ENCODE measurements around the gene MBTPS1. TPM values are rescaled to one million over a fixed set of nuclear protein-coding genes. Genes with fewer than 3 reads are reported as not detected.

Gene MBTPS1
- total and polyA plus RNA-seq, 9 donors: 73.8 to 122 (median 90.3) TPM

DNA sequence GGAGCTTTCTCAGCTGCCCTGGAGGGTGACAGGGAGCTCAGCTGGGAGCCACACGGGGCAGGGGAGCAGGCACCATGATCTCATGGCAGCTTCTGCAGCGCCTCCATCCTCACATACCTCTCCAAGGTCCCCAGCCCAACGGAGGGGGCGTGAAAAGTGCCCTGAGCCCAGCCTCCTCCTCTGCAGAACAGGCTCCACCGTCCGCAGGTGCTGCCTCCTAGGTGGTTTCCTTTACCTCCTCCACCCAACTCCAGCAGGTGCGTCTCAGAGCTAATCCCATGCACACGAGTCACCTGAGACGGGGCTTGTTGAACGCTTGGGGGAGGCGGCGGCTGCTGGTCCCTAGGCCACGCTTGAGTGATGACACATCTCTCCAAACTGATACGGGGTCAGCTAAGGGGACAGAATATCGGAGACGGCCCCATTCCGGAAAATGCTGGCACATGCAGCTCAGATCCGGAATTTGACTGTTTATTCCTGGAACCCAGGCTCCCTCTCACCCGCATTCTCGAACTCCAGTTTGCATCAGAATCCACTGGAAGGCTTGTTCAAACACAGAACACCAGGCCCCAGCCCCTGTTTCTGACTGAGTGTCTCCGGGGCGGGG lies 73.8 kb downstream of the MBTPS1 start:
- no peaks in the 10 kb centered on the region for H3K9me3 ChIP-seq

DNA sequence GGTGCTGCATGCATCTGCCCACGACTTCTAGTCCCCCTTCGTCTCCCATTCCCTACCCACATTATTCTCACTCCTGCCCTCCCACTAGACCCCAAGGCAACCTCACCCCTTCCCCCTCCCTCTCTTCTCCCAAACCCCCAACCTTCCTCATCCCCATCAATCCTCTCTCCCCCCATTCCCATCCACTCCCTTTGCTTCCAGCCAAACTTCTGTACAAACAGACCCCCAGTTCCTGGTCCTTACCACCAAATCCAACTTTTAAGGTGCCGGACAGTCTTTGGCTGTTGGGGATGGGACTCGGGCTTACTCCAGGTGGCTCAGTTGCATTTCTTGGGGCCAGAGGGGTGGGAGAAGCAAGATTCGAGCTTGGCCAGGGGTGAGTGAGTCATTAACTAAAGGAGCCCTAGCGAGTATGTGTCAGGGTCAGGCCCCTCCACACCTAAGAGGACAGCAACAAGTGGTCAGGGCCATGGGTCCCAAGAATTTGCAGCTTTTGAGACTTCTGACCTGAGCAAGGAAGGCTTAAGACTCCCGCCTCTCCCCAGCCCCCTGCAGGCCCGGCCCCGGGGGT lies 74.3 kb downstream of the MBTPS1 start, which contains the start of gene SLC38A8:
Gene SLC38A8 (minus strand): TSS at position 488 of the 571 bp plus-strand sequence. CDS start 638 bp downstream, outside the sequence.
- no peak for DNase-seq
- Histone ChIP-seq H3K9me3 (no peaks in the 10 kb centered on the region), H3K4me3 (no peak within 1 kb of the TSS), H3K4me1 (ENCODE audit: insufficient read depth) (no peaks in the 10 kb centered on the region), H3K27me3 (no peaks in the 10 kb centered on the region), H3K36me3 (no peaks in the 10 kb centered on the region), H3K27ac (no peak within 1 kb of the TSS)
- TF ChIP-seq CTCF (IDR thresholded peaks at IDR 0.05) (no peak), EP300 (IDR thresholded peaks at IDR 0.05) (no peak), POLR2A (IDR thresholded peaks at IDR 0.05) (no peak)
- 66 to 68% (median 67%) methylated on average over 9 of the region's 9 CpGs for WGBS, 3 donors
- intact Hi-C loops (cut with DNase I): no loop called here

More for the DNA sequence above, 73.8 kb downstream of the MBTPS1 start:
- DNase-seq: no peak
- TF ChIP-seq EP300 (IDR thresholded peaks at IDR 0.05) (no peak), CTCF (IDR thresholded peaks at IDR 0.05) (no peak), POLR2A (IDR thresholded peaks at IDR 0.05) (no peak)
- WGBS, 3 donors: 68 to 72% (median 71%) methylated on average over 21 to 22 of the region's 22 CpGs
- H3K4me1 ChIP-seq (ENCODE audit: insufficient read depth): no peaks in the 10 kb centered on the region
- no peak overlapping the region for H3K27ac ChIP-seq
- no peaks in the 10 kb centered on the region for H3K27me3 ChIP-seq
- intact Hi-C loops (cut with DNase I): no loop called here
- H3K36me3 ChIP-seq: no peaks in the 10 kb centered on the region
- H3K4me3 ChIP-seq: no peak overlapping the region

DNA sequence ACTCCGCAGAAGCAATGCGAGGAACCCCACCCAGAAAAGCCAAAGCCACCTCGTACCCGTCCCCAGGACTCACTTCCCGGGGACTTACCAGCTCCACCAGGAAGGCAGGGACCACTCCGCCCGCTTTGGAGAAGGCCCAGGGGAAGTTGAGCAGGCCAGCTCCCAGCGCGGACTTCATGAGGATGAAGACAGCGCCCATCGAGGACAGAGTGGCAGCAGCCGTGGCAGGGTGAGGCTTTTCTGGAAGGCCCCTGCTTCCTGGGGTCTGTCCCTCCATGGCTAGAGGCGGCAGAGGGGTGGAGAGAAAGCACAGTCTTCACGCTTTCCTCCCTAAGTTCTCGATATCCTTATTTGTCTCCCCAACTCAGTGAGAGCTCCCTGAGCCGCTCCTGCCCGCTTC lies 74.9 kb downstream of the MBTPS1 start:
- no peak for DNase-seq
- Histone ChIP-seq H3K27me3 (no peaks in the 10 kb centered on the region), H3K4me3 (no peak overlapping the region), H3K4me1 (ENCODE audit: insufficient read depth) (no peaks in the 10 kb centered on the region), H3K36me3 (no peaks in the 10 kb centered on the region), H3K9me3 (no peaks in the 10 kb centered on the region), H3K27ac (no peak overlapping the region)
- intact Hi-C loops (cut with DNase I): no loop called here
- TF ChIP-seq POLR2A (IDR thresholded peaks at IDR 0.05) (no peak), EP300 (IDR thresholded peaks at IDR 0.05) (no peak), CTCF (IDR thresholded peaks at IDR 0.05) (no peak)
- 85 to 95% (median 88%) methylated on average over 17 of the region's 17 CpGs for WGBS, 3 donors

GRCh38 chr16:84040823-84041820 lies 75.6 kb downstream of the MBTPS1 start:
- Histone ChIP-seq H3K27ac (no peak overlapping the region), H3K4me3 (no peak overlapping the region), H3K36me3 (no peaks in the 10 kb centered on the region), H3K27me3 (no peaks in the 10 kb centered on the region), H3K4me1 (ENCODE audit: insufficient read depth) (no peaks in the 10 kb centered on the region), H3K9me3 (no peaks in the 10 kb centered on the region)
- no peak for DNase-seq
- 50 to 75% (median 65%) methylated on average over 41 to 42 of the region's 42 CpGs for WGBS, 3 donors
- TF ChIP-seq POLR2A (IDR thresholded peaks at IDR 0.05) (no peak), EP300 (IDR thresholded peaks at IDR 0.05) (no peak), CTCF (IDR thresholded peaks at IDR 0.05) (no peak)
- intact Hi-C loops (cut with DNase I): no loop called here

Measured in ovary (tissue), 9 donors.